SK-N-SH treated with all-trans-retinoic acid at 6 μM for 48 hours (cell line): ENCODE data around the gene IGF2R.
"Not testable (repeated sequence)": the region's sequence is repeated elsewhere in the genome, so short reads cannot be mapped to it uniquely, and the experiment has no call there.

Experiments used
- ATAC-seq: fragments of 200-7000 bp; cut with Tn5 transposase; 3 replicates; pipeline ENCODE4 v1.9.1; 2020; ENCODE audit warnings: mild to moderate bottlenecking, moderate library complexity
- ARNTL ChIP-seq: fragments of 450-650 bp; formaldehyde crosslinking; IDR thresholded peaks from 2 replicates; pipeline ENCODE4 v1.5.0; 2020; ENCODE audit warnings: low read depth, mild to moderate bottlenecking, moderate library complexity, borderline replicate concordance
- BACH2 ChIP-seq: fragments of 250-450 bp; sonication (Bioruptor Pico); IDR thresholded peaks from 2 replicates; pipeline ENCODE4 v1.9.0; 2021; ENCODE audit warnings: mild to moderate bottlenecking, borderline replicate concordance
- CSDC2 ChIP-seq: fragments of 250-450 bp; sonication (Bioruptor Pico); IDR thresholded peaks from 2 replicates; pipeline ENCODE4 v1.5.0; 2020; ENCODE audit warnings: mild to moderate bottlenecking, moderate library complexity
- ESRRG ChIP-seq: fragments of 250-450 bp; sonication (Bioruptor Pico); IDR thresholded peaks from 2 replicates; pipeline ENCODE4 v1.6.1; 2021; ENCODE audit warnings: mild to moderate bottlenecking
- GLIS3 ChIP-seq: fragments of 250-450 bp; sonication (Bioruptor Pico); IDR thresholded peaks from 2 replicates; pipeline ENCODE4 v1.5.0; 2020; ENCODE audit warnings: mild to moderate bottlenecking, moderate library complexity
- ISL1 ChIP-seq: fragments of 250-450 bp; sonication (Bioruptor Pico); IDR thresholded peaks from 2 replicates; pipeline ENCODE4 v2.1.2; 2022; ENCODE audit warnings: mild to moderate bottlenecking, moderate library complexity
- OSR1 ChIP-seq: fragments of 250-450 bp; sonication (Bioruptor Pico); IDR thresholded peaks from 2 replicates; pipeline ENCODE4 v1.8.0; 2022; ENCODE audit warnings: moderate library complexity, mild to moderate bottlenecking, inconsistent platforms
- PPARA ChIP-seq: fragments of 250-450 bp; sonication (Bioruptor Pico); IDR thresholded peaks from 2 replicates; pipeline ENCODE4 v1.5.0; 2020; ENCODE audit warnings: mild to moderate bottlenecking, borderline replicate concordance
- RARB ChIP-seq: fragments of 250-450 bp; sonication (Bioruptor Pico); IDR thresholded peaks from 2 replicates; pipeline ENCODE4 v1.8.0; 2021; ENCODE audit warnings: mild to moderate bottlenecking, moderate library complexity
- SNAI2 ChIP-seq: fragments of 250-450 bp; sonication (Bioruptor Pico); IDR thresholded peaks from 2 replicates; pipeline ENCODE4 v1.5.0; 2020; ENCODE audit warnings: mild to moderate bottlenecking, moderate library complexity
- TCF4 ChIP-seq: fragments of 250-450 bp; sonication (Bioruptor Pico); IDR thresholded peaks from 2 replicates; pipeline ENCODE4 v1.8.0; 2021; ENCODE audit warnings: mild to moderate bottlenecking, moderate library complexity, borderline replicate concordance
- TOX ChIP-seq: fragments of 250-450 bp; sonication (Bioruptor Pico); IDR thresholded peaks from 2 replicates; pipeline ENCODE4 v1.8.0; 2021; ENCODE audit warnings: mild to moderate bottlenecking, moderate library complexity, borderline replicate concordance
- ZFP3 ChIP-seq: fragments of 250-450 bp; sonication (Bioruptor Pico); IDR thresholded peaks from 2 replicates; pipeline ENCODE4 v1.5.0; 2020; ENCODE audit warnings: mild to moderate bottlenecking, moderate library complexity
- ZNF565 ChIP-seq: fragments of 450-650 bp; formaldehyde crosslinking; conservative IDR thresholded peaks from 2 replicates; pipeline ENCODE4 v1.5.0; 2020; ENCODE audit warnings: low read depth, mild to moderate bottlenecking, moderate library complexity
- ZNF70 ChIP-seq: fragments of 450-650 bp; formaldehyde crosslinking; IDR thresholded peaks from 2 replicates; pipeline ENCODE4 v1.5.0; 2020; ENCODE audit warnings: mild to moderate bottlenecking, moderate library complexity
- TF ChIP-seq, protein P1 (sequence below): fragments of 250-450 bp; sonication (Bioruptor Pico); IDR thresholded peaks from 2 replicates; pipeline ENCODE4 v1.8.0; 2020; ENCODE audit warnings: mild to moderate bottlenecking, moderate library complexity, borderline replicate concordance
- TF ChIP-seq, protein P2 (sequence below): fragments of 250-450 bp; sonication (Bioruptor Pico); IDR thresholded peaks from 2 replicates; pipeline ENCODE4 v1.8.0; 2021; ENCODE audit warnings: low read depth, mild to moderate bottlenecking, moderate library complexity, borderline replicate concordance
- TF ChIP-seq, protein P3 (sequence below): fragments of 250-450 bp; sonication (Bioruptor Pico); IDR thresholded peaks from 2 replicates; pipeline ENCODE4 v1.5.1; 2020; ENCODE audit warnings: low read depth, mild to moderate bottlenecking, moderate library complexity
- TF ChIP-seq, protein P4 (sequence below): fragments of 250-450 bp; sonication (Bioruptor Pico); IDR thresholded peaks from 2 replicates; pipeline ENCODE4 v1.5.1; 2021; ENCODE audit warnings: mild to moderate bottlenecking, moderate library complexity
- TF ChIP-seq, protein P5 (sequence below): fragments of 250-450 bp; sonication (Bioruptor Pico); IDR thresholded peaks from 2 replicates; pipeline ENCODE4 v1.5.0; 2020; ENCODE audit warnings: mild to moderate bottlenecking, moderate library complexity

The IGF2R gene

DNA sequence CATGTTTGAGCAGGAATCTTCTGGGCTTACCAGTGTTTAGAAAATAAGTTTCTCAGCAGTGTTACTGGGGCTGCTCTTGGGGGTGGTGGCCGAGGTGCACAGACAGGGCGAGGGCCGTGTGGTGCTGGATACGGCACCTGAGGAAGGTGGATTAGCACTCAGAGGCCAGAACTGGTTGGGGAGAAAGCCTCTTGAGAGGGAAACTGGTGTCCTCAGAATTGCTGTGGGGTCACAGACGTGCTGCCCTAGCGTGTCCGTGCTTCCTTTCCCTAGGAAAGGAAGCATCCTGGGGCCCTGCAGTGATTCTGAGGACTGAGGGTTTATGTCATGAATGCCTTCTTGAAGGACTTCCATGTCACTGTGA, 120.6 kb downstream of the IGF2R start:
- TF ChIP-seq PPARA (no peak), ZFP3 (CRISPR knock-in tag) (no peak), SNAI2 (no peak), OSR1 (no peak), ZNF565 (CRISPR knock-in tag) (no peak), TCF4 (CRISPR knock-in tag) (no peak), TOX (no peak), RARB (CRISPR knock-in tag) (no peak), ESRRG (CRISPR knock-in tag) (no peak), ZNF70 (no peak), CSDC2 (no peak)
- TF ChIP-seq, protein P1, sequence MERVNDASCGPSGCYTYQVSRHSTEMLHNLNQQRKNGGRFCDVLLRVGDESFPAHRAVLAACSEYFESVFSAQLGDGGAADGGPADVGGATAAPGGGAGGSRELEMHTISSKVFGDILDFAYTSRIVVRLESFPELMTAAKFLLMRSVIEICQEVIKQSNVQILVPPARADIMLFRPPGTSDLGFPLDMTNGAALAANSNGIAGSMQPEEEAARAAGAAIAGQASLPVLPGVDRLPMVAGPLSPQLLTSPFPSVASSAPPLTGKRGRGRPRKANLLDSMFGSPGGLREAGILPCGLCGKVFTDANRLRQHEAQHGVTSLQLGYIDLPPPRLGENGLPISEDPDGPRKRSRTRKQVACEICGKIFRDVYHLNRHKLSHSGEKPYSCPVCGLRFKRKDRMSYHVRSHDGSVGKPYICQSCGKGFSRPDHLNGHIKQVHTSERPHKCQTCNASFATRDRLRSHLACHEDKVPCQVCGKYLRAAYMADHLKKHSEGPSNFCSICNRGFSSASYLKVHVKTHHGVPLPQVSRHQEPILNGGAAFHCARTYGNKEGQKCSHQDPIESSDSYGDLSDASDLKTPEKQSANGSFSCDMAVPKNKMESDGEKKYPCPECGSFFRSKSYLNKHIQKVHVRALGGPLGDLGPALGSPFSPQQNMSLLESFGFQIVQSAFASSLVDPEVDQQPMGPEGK (CRISPR knock-in tag) = no peak
- TF ChIP-seq, protein P2, sequence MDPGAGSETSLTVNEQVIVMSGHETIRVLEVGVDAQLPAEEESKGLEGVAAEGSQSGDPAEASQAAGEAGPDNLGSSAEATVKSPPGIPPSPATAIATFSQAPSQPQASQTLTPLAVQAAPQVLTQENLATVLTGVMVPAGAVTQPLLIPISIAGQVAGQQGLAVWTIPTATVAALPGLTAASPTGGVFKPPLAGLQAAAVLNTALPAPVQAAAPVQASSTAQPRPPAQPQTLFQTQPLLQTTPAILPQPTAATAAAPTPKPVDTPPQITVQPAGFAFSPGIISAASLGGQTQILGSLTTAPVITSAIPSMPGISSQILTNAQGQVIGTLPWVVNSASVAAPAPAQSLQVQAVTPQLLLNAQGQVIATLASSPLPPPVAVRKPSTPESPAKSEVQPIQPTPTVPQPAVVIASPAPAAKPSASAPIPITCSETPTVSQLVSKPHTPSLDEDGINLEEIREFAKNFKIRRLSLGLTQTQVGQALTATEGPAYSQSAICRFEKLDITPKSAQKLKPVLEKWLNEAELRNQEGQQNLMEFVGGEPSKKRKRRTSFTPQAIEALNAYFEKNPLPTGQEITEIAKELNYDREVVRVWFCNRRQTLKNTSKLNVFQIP (CRISPR knock-in tag) = no peak
- TF ChIP-seq, protein P3, sequence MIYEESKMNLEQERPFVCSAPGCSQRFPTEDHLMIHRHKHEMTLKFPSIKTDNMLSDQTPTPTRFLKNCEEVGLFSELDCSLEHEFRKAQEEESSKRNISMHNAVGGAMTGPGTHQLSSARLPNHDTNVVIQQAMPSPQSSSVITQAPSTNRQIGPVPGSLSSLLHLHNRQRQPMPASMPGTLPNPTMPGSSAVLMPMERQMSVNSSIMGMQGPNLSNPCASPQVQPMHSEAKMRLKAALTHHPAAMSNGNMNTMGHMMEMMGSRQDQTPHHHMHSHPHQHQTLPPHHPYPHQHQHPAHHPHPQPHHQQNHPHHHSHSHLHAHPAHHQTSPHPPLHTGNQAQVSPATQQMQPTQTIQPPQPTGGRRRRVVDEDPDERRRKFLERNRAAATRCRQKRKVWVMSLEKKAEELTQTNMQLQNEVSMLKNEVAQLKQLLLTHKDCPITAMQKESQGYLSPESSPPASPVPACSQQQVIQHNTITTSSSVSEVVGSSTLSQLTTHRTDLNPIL = no peak
- TF ChIP-seq, protein P4, sequence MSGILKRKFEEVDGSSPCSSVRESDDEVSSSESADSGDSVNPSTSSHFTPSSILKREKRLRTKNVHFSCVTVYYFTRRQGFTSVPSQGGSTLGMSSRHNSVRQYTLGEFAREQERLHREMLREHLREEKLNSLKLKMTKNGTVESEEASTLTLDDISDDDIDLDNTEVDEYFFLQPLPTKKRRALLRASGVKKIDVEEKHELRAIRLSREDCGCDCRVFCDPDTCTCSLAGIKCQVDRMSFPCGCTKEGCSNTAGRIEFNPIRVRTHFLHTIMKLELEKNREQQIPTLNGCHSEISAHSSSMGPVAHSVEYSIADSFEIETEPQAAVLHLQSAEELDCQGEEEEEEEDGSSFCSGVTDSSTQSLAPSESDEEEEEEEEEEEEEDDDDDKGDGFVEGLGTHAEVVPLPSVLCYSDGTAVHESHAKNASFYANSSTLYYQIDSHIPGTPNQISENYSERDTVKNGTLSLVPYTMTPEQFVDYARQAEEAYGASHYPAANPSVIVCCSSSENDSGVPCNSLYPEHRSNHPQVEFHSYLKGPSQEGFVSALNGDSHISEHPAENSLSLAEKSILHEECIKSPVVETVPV (CRISPR knock-in tag) = no peak

DNA sequence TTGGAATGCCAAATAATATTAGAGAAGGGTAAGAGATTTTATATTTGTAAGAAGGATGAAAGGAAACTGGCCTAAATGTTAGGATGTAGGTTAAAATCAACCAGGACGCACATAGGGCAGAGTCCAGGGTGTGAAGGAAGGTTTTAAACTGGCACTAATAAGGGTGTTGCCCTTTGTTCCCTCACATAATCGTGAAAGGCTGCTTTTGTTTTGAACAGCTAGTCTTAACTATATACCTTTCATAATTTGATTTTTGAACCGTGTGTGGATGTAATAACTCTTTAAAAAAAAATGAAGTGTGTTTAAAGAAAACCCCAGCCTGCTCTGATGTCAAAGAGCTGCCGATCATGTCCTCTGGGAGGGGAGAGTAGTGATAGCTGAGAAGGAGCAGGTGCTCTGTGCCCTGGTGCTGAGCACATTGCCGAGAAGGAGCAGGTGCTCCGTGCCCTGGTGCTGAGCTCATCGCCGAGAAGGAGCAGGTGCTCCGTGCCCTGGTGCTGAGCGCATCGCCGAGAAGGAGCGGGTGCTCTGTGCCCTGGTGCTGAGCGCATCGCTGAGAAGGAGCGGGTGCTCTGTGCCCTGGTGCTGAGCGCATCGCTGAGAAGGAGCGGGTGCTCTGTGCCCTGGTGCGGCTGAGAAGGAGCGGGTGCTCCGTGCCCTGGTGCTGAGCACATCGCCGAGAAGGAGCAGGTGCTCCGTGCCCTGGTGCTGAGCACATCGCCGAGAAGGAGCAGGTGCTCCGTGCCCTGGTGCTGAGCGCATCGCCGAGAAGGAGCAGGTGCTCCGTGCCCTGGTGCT, 121.8 kb downstream of the IGF2R start:
- ATAC-seq = not testable (repeated sequence)

More for the DNA sequence above, 120.6 kb downstream of the IGF2R start:
- ATAC-seq = no peak

DNA sequence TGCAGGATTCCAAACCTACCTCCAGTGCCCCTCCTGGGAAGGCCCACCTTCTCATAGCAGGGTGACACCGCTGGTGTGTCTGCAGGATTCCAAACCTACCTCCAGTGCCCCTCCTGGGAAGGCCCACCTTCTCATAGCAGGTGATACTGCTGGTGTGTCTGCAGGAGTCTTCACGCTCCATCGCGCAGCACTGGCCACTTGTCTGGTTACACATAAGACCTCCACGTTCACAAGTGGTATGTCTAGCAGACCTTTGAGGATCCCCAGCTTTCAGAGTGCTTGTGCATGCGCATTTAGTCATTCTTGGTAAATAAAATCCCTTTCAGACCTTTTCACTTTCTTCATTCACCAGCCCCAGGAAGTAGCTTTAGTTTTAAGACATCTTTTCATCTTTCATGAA, 123.3 kb downstream of the IGF2R start:
- not testable (repeated sequence) for ATAC-seq

DNA sequence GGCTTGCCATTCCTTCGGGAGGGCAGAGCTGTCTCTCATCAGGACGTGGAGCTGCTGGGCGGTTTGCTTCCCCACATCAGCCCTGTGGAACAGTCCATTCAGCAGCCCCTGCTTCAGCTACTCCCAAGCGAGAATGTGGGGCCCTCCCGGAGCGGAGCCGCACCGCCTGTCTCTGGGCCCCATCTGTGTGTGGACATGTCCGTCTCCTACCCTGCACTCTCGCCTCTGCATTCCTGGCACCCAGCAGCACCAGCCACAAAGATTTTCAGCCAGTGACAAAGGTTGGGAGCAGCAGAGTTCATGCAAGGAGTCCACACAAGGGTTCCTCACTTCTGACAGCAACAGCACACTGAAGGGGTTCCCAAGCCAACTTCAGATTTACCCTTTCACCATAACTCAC, 123.7 kb downstream of the IGF2R start:
- no peak for TF ChIP-seq BACH2
- TF ChIP-seq, protein P5, sequence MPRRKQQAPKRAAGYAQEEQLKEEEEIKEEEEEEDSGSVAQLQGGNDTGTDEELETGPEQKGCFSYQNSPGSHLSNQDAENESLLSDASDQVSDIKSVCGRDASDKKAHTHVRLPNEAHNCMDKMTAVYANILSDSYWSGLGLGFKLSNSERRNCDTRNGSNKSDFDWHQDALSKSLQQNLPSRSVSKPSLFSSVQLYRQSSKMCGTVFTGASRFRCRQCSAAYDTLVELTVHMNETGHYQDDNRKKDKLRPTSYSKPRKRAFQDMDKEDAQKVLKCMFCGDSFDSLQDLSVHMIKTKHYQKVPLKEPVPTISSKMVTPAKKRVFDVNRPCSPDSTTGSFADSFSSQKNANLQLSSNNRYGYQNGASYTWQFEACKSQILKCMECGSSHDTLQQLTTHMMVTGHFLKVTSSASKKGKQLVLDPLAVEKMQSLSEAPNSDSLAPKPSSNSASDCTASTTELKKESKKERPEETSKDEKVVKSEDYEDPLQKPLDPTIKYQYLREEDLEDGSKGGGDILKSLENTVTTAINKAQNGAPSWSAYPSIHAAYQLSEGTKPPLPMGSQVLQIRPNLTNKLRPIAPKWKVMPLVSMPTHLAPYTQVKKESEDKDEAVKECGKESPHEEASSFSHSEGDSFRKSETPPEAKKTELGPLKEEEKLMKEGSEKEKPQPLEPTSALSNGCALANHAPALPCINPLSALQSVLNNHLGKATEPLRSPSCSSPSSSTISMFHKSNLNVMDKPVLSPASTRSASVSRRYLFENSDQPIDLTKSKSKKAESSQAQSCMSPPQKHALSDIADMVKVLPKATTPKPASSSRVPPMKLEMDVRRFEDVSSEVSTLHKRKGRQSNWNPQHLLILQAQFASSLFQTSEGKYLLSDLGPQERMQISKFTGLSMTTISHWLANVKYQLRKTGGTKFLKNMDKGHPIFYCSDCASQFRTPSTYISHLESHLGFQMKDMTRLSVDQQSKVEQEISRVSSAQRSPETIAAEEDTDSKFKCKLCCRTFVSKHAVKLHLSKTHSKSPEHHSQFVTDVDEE (CRISPR knock-in tag) = no peak
- no peak for TF ChIP-seq ESRRG (CRISPR knock-in tag)
- no peak for TF ChIP-seq ARNTL (CRISPR knock-in tag)
- TF ChIP-seq TCF4 (CRISPR knock-in tag) = no peak
- TF ChIP-seq ZFP3 (CRISPR knock-in tag) = no peak
- TF ChIP-seq, protein P4 (CRISPR knock-in tag) = no peak
- TF ChIP-seq, protein P1 (CRISPR knock-in tag) = no peak
- TF ChIP-seq OSR1 = no peak
- no peak for TF ChIP-seq CSDC2
- no peak for TF ChIP-seq ISL1 (CRISPR knock-in tag)
- no peak for TF ChIP-seq TOX
- TF ChIP-seq GLIS3 = no peak
- no peak for ATAC-seq
